Activated CD8-positive, alpha-beta memory T cell treated with anti-CD3 and anti-CD28 coated beads, Interleukin-2, amount 10 ng/mL, durations not matched to agents 7 days and 5 days (primary cell): ENCODE results near the gene MTMR3. TPM values are rescaled to one million over a fixed set of nuclear protein-coding genes. Genes with fewer than 3 reads are reported as not detected.
"Not testable (repeated sequence)": the region's sequence is repeated elsewhere in the genome, so short reads cannot be mapped to it uniquely, and the experiment has no call there.

ENCODE experiments used
- ATAC-seq: fragments of 150-1000 bp; cut with Tn5 transposase; one replicate; pipeline ENCODE4 v1.10.0; 2021; ENCODE audit warnings: moderate library complexity
- CTCF ChIA-PET: fragments of 350-600 bp; sonication (Branson Sonifier 250); formaldehyde crosslinking; loops from one replicate; lab custom pipeline; 2021; ENCODE audit warnings: antibody characterized with exemption; lab: Charles Lee
- DNase-seq: peaks from one replicate; pipeline ENCODE4 v3.0.0-alpha.2; 2020
- H3K27ac Mint-ChIP-seq: one replicate; pipeline ENCODE4 v1.8.0; 2021; ENCODE audit warnings: mild to moderate bottlenecking, mixed read lengths
- H3K27me3 Mint-ChIP-seq: one replicate; pipeline ENCODE4 v1.8.0; 2021; ENCODE audit warnings: mixed read lengths
- H3K36me3 Mint-ChIP-seq: one replicate; pipeline ENCODE4 v1.8.0; 2021; ENCODE audit warnings: mild to moderate bottlenecking, mixed read lengths
- H3K4me1 Mint-ChIP-seq: one replicate; pipeline ENCODE4 v1.8.0; 2021; ENCODE audit warnings: mixed read lengths
- H3K4me3 Mint-ChIP-seq: one replicate; pipeline ENCODE4 v1.8.0; 2021; ENCODE audit warnings: mild to moderate bottlenecking, moderate library complexity, mixed read lengths
- H3K9me3 Mint-ChIP-seq: one replicate; pipeline ENCODE4 v1.8.0; 2022; ENCODE audit warnings: low read depth, mixed read lengths
- total RNA-seq, 2 experiments: library from RNA; stranded (reverse); gene quantifications; one replicate each; pipeline ENCODE4 v1.2.3, GENCODE V29; 2021

The MTMR3 gene
- total RNA-seq, 2 experiments from 2014 or later: 26.1 to 26.4 TPM

DNA sequence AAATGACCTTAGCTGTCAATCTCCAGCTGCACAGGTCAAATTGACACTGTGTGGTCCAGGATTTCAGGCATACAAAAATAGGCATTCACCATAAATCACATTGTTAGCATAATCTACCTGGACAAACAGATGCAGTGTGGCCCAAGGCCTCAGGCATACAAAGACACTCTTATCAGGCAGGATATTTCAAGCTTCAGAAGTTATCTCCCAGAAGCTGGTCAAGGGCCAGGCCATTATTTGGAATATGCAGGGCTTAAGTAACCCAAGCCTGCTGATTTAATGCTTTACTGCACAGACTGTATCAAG, 171.7 kb downstream of the MTMR3 start:
- CTCF ChIA-PET: interaction anchor here (2.2 kb wide), 1 partner anchor 49 kb away, joined by 6 read pairs; no protein-coding TSS in a partner anchor
- Mint-ChIP-seq H3K36me3 (peaks cover 3% of the 10 kb centered on the region), H3K4me1 (no peaks in the 10 kb centered on the region), H3K27ac (no peak overlapping the region), H3K9me3 (peaks cover 3% of the 10 kb centered on the region), H3K4me3 (no peak overlapping the region), H3K27me3 (peaks cover 18% of the 10 kb centered on the region)
- DNase-seq (no peak), ATAC-seq (no peak)

- no peaks in the 10 kb centered on the region for H3K4me1 Mint-ChIP-seq
Observed at GRCh38 chr22:30056015-30056414, 173.0 kb downstream of the MTMR3 start.

GRCh38 chr22:30057375-30057774, 174.4 kb downstream of the MTMR3 start:
- CTCF ChIA-PET: interaction anchor here (0.9 kb wide), 1 partner anchor 31 kb away, joined by 3 read pairs; no protein-coding TSS in a partner anchor
- Mint-ChIP-seq H3K27me3 (peaks cover 24% of the 10 kb centered on the region), H3K27ac (no peak overlapping the region), H3K4me3 (no peak overlapping the region), H3K4me1 (no peaks in the 10 kb centered on the region), H3K9me3 (peaks cover 3% of the 10 kb centered on the region), H3K36me3 (peaks cover 3% of the 10 kb centered on the region)
- ATAC-seq (no peak), DNase-seq (no peak)

More at GRCh38 chr22:30056015-30056414, 173.0 kb downstream of the MTMR3 start:
- DNase-seq (no peak), ATAC-seq (no peak)
- H3K4me3 Mint-ChIP-seq: no peak overlapping the region
- no peak overlapping the region for H3K27ac Mint-ChIP-seq
- peaks cover 3% of the 10 kb centered on the region for H3K36me3 Mint-ChIP-seq
- peaks cover 18% of the 10 kb centered on the region for H3K27me3 Mint-ChIP-seq
- CTCF ChIA-PET: interaction anchor here (2.2 kb wide), 1 partner anchor 50 kb away, joined by 6 read pairs; no protein-coding TSS in a partner anchor
- peaks cover 3% of the 10 kb centered on the region for H3K9me3 Mint-ChIP-seq

DNA sequence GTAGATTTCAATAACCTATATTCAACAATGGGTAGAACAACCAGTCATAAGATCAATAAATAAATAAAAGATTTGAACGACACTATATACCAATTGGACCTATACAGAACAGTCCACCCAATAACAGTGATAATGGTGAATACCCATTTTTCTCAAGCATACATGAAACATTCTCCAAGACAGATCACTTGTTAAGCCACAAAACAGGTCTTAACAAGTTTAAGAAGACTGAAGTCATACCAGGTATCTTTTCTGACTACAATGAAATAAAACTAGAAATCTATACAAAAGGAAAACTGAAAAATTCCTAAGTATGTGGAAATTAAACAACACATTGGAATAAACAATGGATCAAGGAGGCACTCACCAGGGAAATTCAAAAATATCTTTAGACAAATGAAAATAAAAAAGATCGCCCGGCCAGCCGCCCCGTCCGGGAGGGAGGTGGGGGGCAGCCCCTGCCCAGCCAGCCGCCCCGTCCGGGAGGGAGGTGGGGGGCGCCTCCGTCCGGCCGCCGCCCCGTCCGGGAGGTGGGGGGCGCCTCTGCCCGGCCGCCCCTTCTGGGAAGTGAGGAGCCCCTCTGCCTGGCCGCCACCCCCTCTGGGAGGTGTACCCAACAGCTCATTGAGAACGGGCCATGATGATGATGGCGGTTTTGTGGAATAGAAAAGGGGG, 176.5 kb downstream of the MTMR3 start:
- ATAC-seq, H3K4me1 Mint-ChIP-seq, CTCF ChIA-PET, H3K9me3 Mint-ChIP-seq, DNase-seq, H3K27ac Mint-ChIP-seq, H3K4me3 Mint-ChIP-seq, H3K36me3 Mint-ChIP-seq: not testable (repeated sequence)
- peaks cover 38% of the 10 kb centered on the region for H3K27me3 Mint-ChIP-seq

DNA sequence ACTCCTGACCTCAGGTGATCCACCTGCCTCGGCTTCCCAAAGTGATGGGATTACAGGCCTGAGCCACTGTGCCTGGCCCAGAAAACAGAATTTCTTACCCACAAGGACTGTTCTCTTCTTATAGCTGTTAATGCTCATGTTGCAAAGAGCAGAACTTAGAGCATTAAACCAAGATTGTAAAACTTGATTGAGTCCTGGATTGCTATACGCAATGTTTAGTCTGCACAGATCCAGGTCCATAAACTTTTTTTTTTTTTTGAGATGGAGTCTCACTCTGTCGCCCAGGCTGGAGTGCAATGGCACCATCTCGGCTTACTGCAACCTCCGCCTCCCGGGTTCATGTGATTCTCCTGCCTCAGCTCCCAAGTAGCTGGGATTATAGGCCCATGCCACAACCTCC, 178.1 kb downstream of the MTMR3 start:
- H3K27ac Mint-ChIP-seq, DNase-seq, ATAC-seq, H3K4me1 Mint-ChIP-seq, H3K4me3 Mint-ChIP-seq, H3K36me3 Mint-ChIP-seq, CTCF ChIA-PET: not testable (repeated sequence)
- Mint-ChIP-seq H3K9me3 (peaks cover 12% of the 10 kb centered on the region), H3K27me3 (peaks cover 40% of the 10 kb centered on the region)

- H3K27me3 Mint-ChIP-seq: peaks cover 36% of the 10 kb centered on the region
- H3K4me1 Mint-ChIP-seq: no peaks in the 10 kb centered on the region
- no peak overlapping the region for H3K27ac Mint-ChIP-seq
- ATAC-seq (no peak), DNase-seq (no peak)
- H3K9me3 Mint-ChIP-seq: peaks cover 11% of the 10 kb centered on the region
- CTCF ChIA-PET: no interaction called here
- no peaks in the 10 kb centered on the region for H3K36me3 Mint-ChIP-seq
- H3K4me3 Mint-ChIP-seq: no peak overlapping the region
Observed at GRCh38 chr22:30062259-30062658, 179.3 kb downstream of the MTMR3 start.

DNA sequence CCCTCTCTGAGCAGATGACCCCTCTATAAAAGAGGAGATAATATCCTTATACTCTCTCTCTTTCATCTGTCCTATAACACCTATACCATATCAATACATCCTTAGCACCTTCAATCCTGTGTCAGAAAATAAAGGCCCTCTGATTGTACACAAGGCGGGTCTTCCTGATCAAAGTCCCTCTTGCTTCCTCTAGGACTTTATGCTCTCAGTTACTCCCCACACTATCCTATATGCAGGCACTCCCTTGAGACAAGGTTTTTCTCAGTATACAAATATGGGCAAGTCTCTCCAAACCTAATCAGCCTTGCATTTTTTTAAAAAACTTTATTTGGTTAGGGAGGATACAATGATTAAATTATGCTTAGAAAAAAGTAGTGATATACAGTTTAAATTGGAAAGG, 180.0 kb downstream of the MTMR3 start:
- Mint-ChIP-seq H3K9me3 (peaks cover 9% of the 10 kb centered on the region), H3K27me3 (peaks cover 33% of the 10 kb centered on the region), H3K36me3 (no peaks in the 10 kb centered on the region)

GRCh38 chr22:30064172-30064571, 181.2 kb downstream of the MTMR3 start:
- CTCF ChIA-PET: no interaction called here
- H3K9me3 Mint-ChIP-seq: peaks cover 9% of the 10 kb centered on the region
- ATAC-seq (no peak), DNase-seq (no peak)
- peaks cover 26% of the 10 kb centered on the region for H3K27me3 Mint-ChIP-seq
- H3K4me1 Mint-ChIP-seq: no peaks in the 10 kb centered on the region
- H3K4me3 Mint-ChIP-seq: no peak overlapping the region
- H3K36me3 Mint-ChIP-seq: no peaks in the 10 kb centered on the region
- no peak overlapping the region for H3K27ac Mint-ChIP-seq

More for the DNA sequence above, 180.0 kb downstream of the MTMR3 start:
- DNase-seq (no peak), ATAC-seq (no peak)
- H3K27ac Mint-ChIP-seq: no peak overlapping the region
- CTCF ChIA-PET: no interaction called here
- no peak overlapping the region for H3K4me3 Mint-ChIP-seq
- no peaks in the 10 kb centered on the region for H3K4me1 Mint-ChIP-seq

GRCh38 chr22:30073743-30074142, 190.8 kb downstream of the MTMR3 start:
- peaks cover 37% of the 10 kb centered on the region for H3K27me3 Mint-ChIP-seq

GRCh38 chr22:30074147-30074546, 191.2 kb downstream of the MTMR3 start:
- Mint-ChIP-seq H3K9me3 (no peaks in the 10 kb centered on the region), H3K4me3 (no peak overlapping the region), H3K27ac (no peak overlapping the region), H3K36me3 (no peaks in the 10 kb centered on the region), H3K27me3 (peaks cover 37% of the 10 kb centered on the region), H3K4me1 (peaks cover 10% of the 10 kb centered on the region)
- ATAC-seq (no peak), DNase-seq (no peak)
- CTCF ChIA-PET: interaction anchor here (2.1 kb wide), 1 partner anchor 70 kb away, joined by 6 read pairs; no protein-coding TSS in a partner anchor

More at GRCh38 chr22:30073743-30074142, 190.8 kb downstream of the MTMR3 start:
- ATAC-seq: no peak
- DNase-seq: no peak
- Mint-ChIP-seq H3K36me3 (no peaks in the 10 kb centered on the region), H3K4me3 (no peak overlapping the region), H3K27ac (no peak overlapping the region), H3K4me1 (peaks cover 6% of the 10 kb centered on the region), H3K9me3 (no peaks in the 10 kb centered on the region)
- CTCF ChIA-PET: interaction anchor here (2.1 kb wide), 1 partner anchor 69 kb away, joined by 6 read pairs; no protein-coding TSS in a partner anchor

- H3K36me3 Mint-ChIP-seq: no peaks in the 10 kb centered on the region
- DNase-seq (no peak), ATAC-seq (no peak)
- CTCF ChIA-PET: interaction anchor here (0.9 to 2.1 kb wide), 2 partner anchors 8 to 70 kb away, joined by 3 to 6 read pairs; no protein-coding TSS in a partner anchor
- peaks cover 10% of the 10 kb centered on the region for H3K4me1 Mint-ChIP-seq
- H3K27ac Mint-ChIP-seq: no peak overlapping the region
- H3K27me3 Mint-ChIP-seq: peaks cover 37% of the 10 kb centered on the region
- no peaks in the 10 kb centered on the region for H3K9me3 Mint-ChIP-seq
- H3K4me3 Mint-ChIP-seq: no peak overlapping the region
Observed at GRCh38 chr22:30074994-30075393, 192.0 kb downstream of the MTMR3 start.

- Mint-ChIP-seq H3K27ac (no peak overlapping the region), H3K27me3 (peaks cover 33% of the 10 kb centered on the region), H3K4me1 (peaks cover 10% of the 10 kb centered on the region), H3K36me3 (no peaks in the 10 kb centered on the region), H3K9me3 (no peaks in the 10 kb centered on the region), H3K4me3 (no peak overlapping the region)
- CTCF ChIA-PET: interaction anchor here (1.3 kb wide), 1 partner anchor 178 kb away, joined by 3 read pairs; no protein-coding TSS in a partner anchor
- ATAC-seq: no peak
- no peak for DNase-seq
Observed at GRCh38 chr22:30077279-30077880, 194.4 kb downstream of the MTMR3 start.

DNA sequence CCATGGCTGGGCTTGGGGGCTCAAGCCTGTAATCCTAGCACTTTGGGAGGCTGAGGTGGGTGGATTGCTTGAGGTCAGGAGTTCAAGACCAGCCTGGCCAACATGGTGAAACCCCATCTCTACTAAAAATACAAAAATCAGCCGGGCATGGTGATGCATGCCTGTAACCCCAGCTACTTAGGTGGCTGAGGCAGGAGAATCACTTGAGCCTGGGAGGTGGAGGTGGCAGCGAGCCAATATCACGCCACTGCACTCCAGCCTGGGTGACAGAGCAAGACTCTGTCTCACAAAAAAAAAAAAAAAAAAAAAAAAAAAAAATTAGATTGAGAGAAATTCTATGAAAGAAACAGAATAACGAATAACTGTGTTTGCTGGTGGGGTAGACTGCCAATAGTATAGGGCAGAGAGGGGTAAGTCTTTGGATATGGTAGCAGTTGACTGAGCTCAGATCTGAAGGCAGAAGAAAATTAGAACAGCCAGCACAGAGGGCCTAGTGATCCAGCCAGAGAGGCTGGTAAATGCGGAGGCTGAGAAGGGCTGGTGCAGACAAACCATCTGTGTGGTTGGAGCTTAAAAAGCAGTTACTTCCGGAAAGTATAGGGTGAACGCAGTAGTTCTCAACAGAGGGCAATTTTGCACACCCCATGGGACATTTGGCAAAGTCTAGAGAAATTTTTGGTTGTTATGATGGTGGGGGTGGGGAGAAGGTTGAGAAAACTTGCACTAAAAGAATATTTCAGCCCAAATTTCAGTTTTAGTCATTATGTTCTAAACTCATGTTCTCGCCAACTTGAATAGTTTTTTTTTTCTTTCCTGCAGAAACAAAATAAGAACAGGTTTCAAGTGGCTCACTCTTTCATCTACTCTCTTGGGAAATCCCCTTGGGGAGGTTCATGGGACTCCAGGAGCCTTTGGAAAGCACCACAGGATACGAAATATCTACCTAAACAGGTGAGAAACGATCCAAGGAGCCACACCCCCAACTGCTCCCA, 195.6 kb downstream of the MTMR3 start:
- ATAC-seq (peak; percentile 74), DNase-seq (peak; percentile 53)
- CTCF ChIA-PET: interaction anchor here (0.6 to 2.0 kb wide), 4 partner anchors 10 to 56 kb away, joined by 3 to 13 read pairs (median 4); no protein-coding TSS in a partner anchor
- H3K4me3 Mint-ChIP-seq: no peak overlapping the region
- H3K4me1 Mint-ChIP-seq: peaks cover 10% of the 10 kb centered on the region
- H3K27ac Mint-ChIP-seq: peak overlapping the region; percentile 71
- no peaks in the 10 kb centered on the region for H3K9me3 Mint-ChIP-seq
- no peaks in the 10 kb centered on the region for H3K36me3 Mint-ChIP-seq
- H3K27me3 Mint-ChIP-seq: peaks cover 30% of the 10 kb centered on the region
